ENCODE data around the gene CDH2. TPM values are rescaled to one million over a fixed set of nuclear protein-coding genes. Genes with fewer than 3 reads are reported as not detected.

The CDH2 gene
- total and polyA plus RNA-seq, 2 experiments from 2014 or later: 81.8 to 117 TPM

- no peaks in the 10 kb centered on the region for H3K4me1 ChIP-seq (ENCODE audit: insufficient read depth)
- no peak overlapping the region for H3K4me2 ChIP-seq
- no peaks in the 10 kb centered on the region for H3K27me3 ChIP-seq
- H3K36me3 ChIP-seq (replicated peaks; ENCODE audit: insufficient read depth, low read depth): no peaks in the 10 kb centered on the region
- H3K9me2 ChIP-seq (replicated peaks; ENCODE audit: insufficient read depth): no peaks in the 10 kb centered on the region
- 94% methylated on average over 3 of the region's 3 CpGs for WGBS (ENCODE audit: low lambda C conversion rate, missing lambda C conversion rate)
- no peaks in the 10 kb centered on the region for H3K9me3 ChIP-seq (ENCODE audit: low read depth)
- TF ChIP-seq EZH2 (IDR thresholded peaks at IDR 0.05; ENCODE audit: borderline replicate concordance): no peak
- no peak for TF ChIP-seq EZH2phosphoT487 (IDR thresholded peaks at IDR 0.05; ENCODE audit: low read depth, severe bottlenecking, unreplicated experiment)
- no peak for TF ChIP-seq CTCF (IDR thresholded peaks at IDR 0.05; ENCODE audit: poor library complexity)
- no peak overlapping the region for H3K27ac ChIP-seq
- H3K4me3 ChIP-seq: no peak overlapping the region
- H3K79me2 ChIP-seq: peaks cover 72% of the 10 kb centered on the region
- DNase-seq (ENCODE audit: low spot score): no peak
- H2AFZ ChIP-seq: no peak overlapping the region
- no peaks in the 10 kb centered on the region for H4K20me1 ChIP-seq (ENCODE audit: insufficient read depth, poor library complexity, severe bottlenecking)
Measured at GRCh38 chr18:28138816-28139215, 38.1 kb downstream of the CDH2 start.

- no peaks in the 10 kb centered on the region for H4K20me1 ChIP-seq (ENCODE audit: insufficient read depth, poor library complexity, severe bottlenecking)
- H3K27me3 ChIP-seq: no peaks in the 10 kb centered on the region
- H3K4me2 ChIP-seq: no peak overlapping the region
- no peak overlapping the region for H2AFZ ChIP-seq
- WGBS (ENCODE audit: low lambda C conversion rate, missing lambda C conversion rate): 78% methylated on average over 4 of the region's 4 CpGs
- TF ChIP-seq EZH2phosphoT487 (IDR thresholded peaks at IDR 0.05; ENCODE audit: low read depth, severe bottlenecking, unreplicated experiment): no peak
- TF ChIP-seq CTCF (IDR thresholded peaks at IDR 0.05; ENCODE audit: poor library complexity): no peak
- TF ChIP-seq EZH2 (IDR thresholded peaks at IDR 0.05; ENCODE audit: borderline replicate concordance): no peak
- H3K27ac ChIP-seq: no peak overlapping the region
- H3K4me1 ChIP-seq (ENCODE audit: insufficient read depth): no peaks in the 10 kb centered on the region
- H3K9me2 ChIP-seq (replicated peaks; ENCODE audit: insufficient read depth): no peaks in the 10 kb centered on the region
- DNase-seq (ENCODE audit: low spot score): no peak
- no peak overlapping the region for H3K4me3 ChIP-seq
- peaks cover 64% of the 10 kb centered on the region for H3K79me2 ChIP-seq
- no peaks in the 10 kb centered on the region for H3K9me3 ChIP-seq (ENCODE audit: low read depth)
- no peaks in the 10 kb centered on the region for H3K36me3 ChIP-seq (replicated peaks; ENCODE audit: insufficient read depth, low read depth)
Measured at GRCh38 chr18:28136071-28136470, 40.9 kb downstream of the CDH2 start.

DNA sequence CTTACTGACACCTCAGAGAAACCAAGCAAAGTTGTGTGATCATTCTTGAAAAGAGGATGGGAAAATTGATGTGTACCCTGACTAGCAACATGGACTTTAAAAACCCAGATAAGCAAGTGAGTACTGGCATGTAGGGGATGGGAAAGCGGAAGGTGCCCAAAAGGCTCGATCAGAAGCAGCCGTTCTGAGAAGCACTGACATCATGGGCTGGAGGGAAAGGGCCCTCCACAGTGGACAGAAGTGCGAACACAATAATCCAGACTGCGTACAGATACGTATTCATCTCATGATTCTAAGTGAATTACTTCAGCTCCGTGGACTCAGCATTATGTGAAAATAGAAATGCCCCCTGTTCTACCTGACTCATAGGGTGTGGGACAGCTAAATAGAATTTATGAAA, 42.2 kb downstream of the CDH2 start:
- no peak for DNase-seq (ENCODE audit: low spot score)
- Histone ChIP-seq H3K9me2 (replicated peaks; ENCODE audit: insufficient read depth) (no peaks in the 10 kb centered on the region), H3K4me2 (no peak overlapping the region), H3K36me3 (replicated peaks; ENCODE audit: insufficient read depth, low read depth) (no peaks in the 10 kb centered on the region), H3K27ac (no peak overlapping the region), H3K4me3 (no peak overlapping the region), H3K27me3 (no peaks in the 10 kb centered on the region), H3K4me1 (ENCODE audit: insufficient read depth) (no peaks in the 10 kb centered on the region), H4K20me1 (ENCODE audit: insufficient read depth, poor library complexity, severe bottlenecking) (no peaks in the 10 kb centered on the region), H3K79me2 (peaks cover 65% of the 10 kb centered on the region), H3K9me3 (ENCODE audit: low read depth) (no peaks in the 10 kb centered on the region), H2AFZ (no peak overlapping the region)
- WGBS (ENCODE audit: low lambda C conversion rate, missing lambda C conversion rate): 91% methylated on average over 7 of the region's 7 CpGs
- no peak for TF ChIP-seq EZH2phosphoT487 (IDR thresholded peaks at IDR 0.05; ENCODE audit: low read depth, severe bottlenecking, unreplicated experiment)

DNA sequence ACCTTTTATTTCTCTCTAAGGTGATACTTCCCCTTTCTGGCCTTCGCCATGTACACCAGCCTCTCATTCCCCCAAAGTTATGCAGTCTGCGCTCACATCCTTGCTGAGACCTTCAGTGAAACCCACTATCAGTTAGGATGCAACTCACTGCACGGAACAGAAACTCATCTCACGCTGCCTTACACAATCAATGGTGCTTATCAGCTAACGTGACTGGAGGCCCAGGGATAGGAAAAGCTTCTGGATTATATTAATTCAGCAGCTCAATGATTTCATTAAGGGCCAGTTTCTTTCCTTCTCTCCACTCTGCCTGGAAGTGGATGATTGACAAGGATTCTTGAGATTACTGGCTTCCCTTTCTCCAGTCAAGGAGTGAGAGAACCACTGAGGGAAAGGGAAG, 44.8 kb downstream of the CDH2 start:
- H3K79me2 ChIP-seq: peaks cover 66% of the 10 kb centered on the region

More for the DNA sequence above, 44.8 kb downstream of the CDH2 start:
- WGBS (ENCODE audit: low lambda C conversion rate, missing lambda C conversion rate): 59% methylated on average over 5 of the region's 5 CpGs
- TF ChIP-seq EZH2 (IDR thresholded peaks at IDR 0.05; ENCODE audit: borderline replicate concordance): no peak
- no peak for TF ChIP-seq CTCF (IDR thresholded peaks at IDR 0.05; ENCODE audit: poor library complexity)
- no peak for TF ChIP-seq EZH2phosphoT487 (IDR thresholded peaks at IDR 0.05; ENCODE audit: low read depth, severe bottlenecking, unreplicated experiment)
- no peak overlapping the region for H3K4me2 ChIP-seq
- no peaks in the 10 kb centered on the region for H3K9me3 ChIP-seq (ENCODE audit: low read depth)
- no peaks in the 10 kb centered on the region for H3K36me3 ChIP-seq (replicated peaks; ENCODE audit: insufficient read depth, low read depth)
- peaks cover 4% of the 10 kb centered on the region for H3K4me1 ChIP-seq (ENCODE audit: insufficient read depth)
- no peak overlapping the region for H2AFZ ChIP-seq
- H3K27me3 ChIP-seq: no peaks in the 10 kb centered on the region
- no peak overlapping the region for H3K4me3 ChIP-seq
- H3K9me2 ChIP-seq (replicated peaks; ENCODE audit: insufficient read depth): no peaks in the 10 kb centered on the region
- DNase-seq (ENCODE audit: low spot score): peak; percentile 35
- H4K20me1 ChIP-seq (ENCODE audit: insufficient read depth, poor library complexity, severe bottlenecking): no peaks in the 10 kb centered on the region
- H3K27ac ChIP-seq: peak overlapping the region; percentile 40
